Measurements from ENCODE around the gene ZNF772.

Gene ZNF772

GRCh38 chr19:57435062-57435978, 42.0 kb downstream of the ZNF772 start, which contains the start of gene ZNF749:
Gene ZNF749 (plus strand): TSS chr19:57435325. CDS start chr19:57435579, 254 bp downstream.
- Histone ChIP-seq H3K36me3 (ENCODE audit: control insufficient read depth, insufficient read depth, low read length) (peaks cover 22% of the 10 kb centered on the region), H3K9me3 (ENCODE audit: control insufficient read depth, low read length) (no peaks in the 10 kb centered on the region), H3K4me3 (ENCODE audit: extremely low read depth, insufficient read depth, low read length, poor library complexity, severe bottlenecking) (peak within 1 kb of the TSS; percentile 87), H3K4me1 (ENCODE audit: control insufficient read depth, insufficient read depth, low read length, poor library complexity, severe bottlenecking) (no peaks in the 10 kb centered on the region), H3K27ac (ENCODE audit: low read depth, low read length, severe bottlenecking) (peak within 1 kb of the TSS; percentile 61)
- 0 to 1% methylated on average over 52 to 53 of the region's 61 CpGs for WGBS, 2 experiments (ENCODE audit: insufficient coverage in 2 of 2)

GRCh38 chr19:57434386-57435061, 42.8 kb downstream of the ZNF772 start:
- Histone ChIP-seq H3K27ac (ENCODE audit: low read depth, low read length, severe bottlenecking) (peak overlapping the region; percentile 46), H3K9me3 (ENCODE audit: control insufficient read depth, low read length) (no peaks in the 10 kb centered on the region), H3K4me3 (ENCODE audit: extremely low read depth, insufficient read depth, low read length, poor library complexity, severe bottlenecking) (peak overlapping the region; percentile 87), H3K36me3 (ENCODE audit: control insufficient read depth, insufficient read depth, low read length) (peaks cover 18% of the 10 kb centered on the region), H3K4me1 (ENCODE audit: control insufficient read depth, insufficient read depth, low read length, poor library complexity, severe bottlenecking) (no peaks in the 10 kb centered on the region)
- 42 to 49% methylated on average over 11 to 12 of the region's 15 CpGs for WGBS, 2 experiments (ENCODE audit: insufficient coverage in 2 of 2)

DNA sequence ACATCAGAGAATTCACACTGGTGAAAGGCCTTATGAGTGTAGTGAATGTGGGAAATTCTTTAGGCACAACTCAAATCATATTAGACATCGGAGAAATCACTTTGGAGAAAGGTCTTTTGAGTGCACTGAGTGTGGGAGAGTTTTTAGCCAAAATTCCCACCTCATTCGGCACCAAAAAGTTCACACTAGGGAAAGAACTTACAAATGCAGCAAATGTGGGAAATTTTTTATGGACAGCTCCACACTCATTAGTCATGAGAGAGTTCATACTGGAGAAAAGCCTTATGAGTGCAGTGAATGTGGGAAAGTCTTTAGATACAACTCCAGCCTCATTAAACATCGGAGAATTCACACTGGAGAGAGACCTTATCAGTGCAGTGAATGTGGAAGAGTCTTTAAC, 56.3 kb downstream of the ZNF772 start:
- WGBS, 2 experiments (ENCODE audit: insufficient coverage in 2 of 2): no CpG with 5 or more reads among the region's 3 CpGs

GRCh38 chr19:57419439-57419838, 57.9 kb downstream of the ZNF772 start:
- no peaks in the 10 kb centered on the region for H3K4me1 ChIP-seq (ENCODE audit: control insufficient read depth, insufficient read depth, low read length, poor library complexity, severe bottlenecking)
- H3K4me3 ChIP-seq (ENCODE audit: extremely low read depth, insufficient read depth, low read length, poor library complexity, severe bottlenecking): no peak overlapping the region
- WGBS, 2 experiments (ENCODE audit: insufficient coverage in 2 of 2): 93 to 95% methylated on average over 4 of the region's 4 CpGs
- H3K36me3 ChIP-seq (ENCODE audit: control insufficient read depth, insufficient read depth, low read length): peaks cover 39% of the 10 kb centered on the region
- no peak overlapping the region for H3K27ac ChIP-seq (ENCODE audit: low read depth, low read length, severe bottlenecking)
- no peaks in the 10 kb centered on the region for H3K9me3 ChIP-seq (ENCODE audit: control insufficient read depth, low read length)

More for the DNA sequence above, 56.3 kb downstream of the ZNF772 start:
- Histone ChIP-seq H3K27ac (ENCODE audit: low read depth, low read length, severe bottlenecking) (no peak overlapping the region), H3K4me3 (ENCODE audit: extremely low read depth, insufficient read depth, low read length, poor library complexity, severe bottlenecking) (no peak overlapping the region), H3K9me3 (ENCODE audit: control insufficient read depth, low read length) (no peaks in the 10 kb centered on the region), H3K4me1 (ENCODE audit: control insufficient read depth, insufficient read depth, low read length, poor library complexity, severe bottlenecking) (no peaks in the 10 kb centered on the region), H3K36me3 (ENCODE audit: control insufficient read depth, insufficient read depth, low read length) (peaks cover 39% of the 10 kb centered on the region)
